Measurements from ENCODE around the gene PMEPA1.
A peak's percentile ranks its signal among the peaks of the same experiment; 100 is the strongest.

The PMEPA1 gene

GRCh38 chr20:57650266-57650665, 59.5 kb downstream of the PMEPA1 start:
- Histone ChIP-seq H3K4me3 (ENCODE audit: low read length in 2 of 2) (no peak overlapping the region), H3K4me1 (ENCODE audit: control insufficient read depth in 2 of 2, insufficient read depth in 1 of 2, low read depth in 1 of 2, low read length in 2 of 2) (peaks cover 0 to 1% of the 10 kb centered on the region in 2 donors), H3K79me1 (ENCODE audit: low read depth, low read length) (no peaks in the 10 kb centered on the region), H2AFZ (ENCODE audit: low read length) (no peak overlapping the region), H2BK15ac (ENCODE audit: low read length) (no peak overlapping the region), H3K9me3 (replicated peaks in 1 of 2; ENCODE audit: control insufficient read depth in 2 of 2, insufficient read depth in 1 of 2, low read depth in 1 of 2, low read length in 2 of 2) (peaks cover 0 to 2% of the 10 kb centered on the region in 2 donors), H3K9ac (ENCODE audit: low read depth, low read length, poor library complexity) (no peak overlapping the region), H3K27ac (replicated peaks; ENCODE audit: low read length) (no peak overlapping the region), H3K36me3 (replicated peaks in 1 of 2; ENCODE audit: control insufficient read depth in 2 of 2, insufficient read depth in 2 of 2, low read length in 2 of 2) (no peaks in the 10 kb centered on the region), H4K91ac (ENCODE audit: low read depth, low read length, poor library complexity) (no peak overlapping the region), H3K4ac (ENCODE audit: low read length) (no peak overlapping the region), H2BK5ac (ENCODE audit: low read length) (no peak overlapping the region), H4K8ac (ENCODE audit: low read depth, low read length) (no peak overlapping the region), H3K4me2 (ENCODE audit: insufficient read depth, low read length, poor library complexity, severe bottlenecking) (no peak overlapping the region), H3K27me3 (ENCODE audit: control insufficient read depth in 3 of 3, insufficient read depth in 3 of 3, low read depth in 1 of 3, low read length in 3 of 3) (no peaks in the 10 kb centered on the region), H2BK12ac (ENCODE audit: low read length) (no peak overlapping the region), H2AK5ac (ENCODE audit: low read depth, low read length) (no peak overlapping the region), H3K18ac (ENCODE audit: low read length) (no peak overlapping the region), H2BK120ac (ENCODE audit: low read depth, low read length) (no peak overlapping the region), H3K14ac (ENCODE audit: low read length) (no peak overlapping the region), H3K23ac (ENCODE audit: low read depth, low read length, poor library complexity) (no peak overlapping the region)
- no peak for DNase-seq (ENCODE audit: low spot score)
- WGBS, 2 donors (ENCODE audit: extremely low coverage in 2 of 2, insufficient read length in 2 of 2, insufficient replicate concordance in 1 of 2) = no CpG with 5 or more reads among the region's 9 CpGs

GRCh38 chr20:57649617-57650015, 60.2 kb downstream of the PMEPA1 start:
- Histone ChIP-seq H3K23ac (ENCODE audit: low read depth, low read length, poor library complexity) (no peak overlapping the region), H3K4me2 (ENCODE audit: insufficient read depth, low read length, poor library complexity, severe bottlenecking) (no peak overlapping the region), H2BK5ac (ENCODE audit: low read length) (no peak overlapping the region), H2AK5ac (ENCODE audit: low read depth, low read length) (no peak overlapping the region), H3K9me3 (replicated peaks in 1 of 2; ENCODE audit: control insufficient read depth in 2 of 2, insufficient read depth in 1 of 2, low read depth in 1 of 2, low read length in 2 of 2) (peaks cover 0 to 2% of the 10 kb centered on the region in 2 donors), H3K27ac (replicated peaks; ENCODE audit: low read length) (no peak overlapping the region), H4K8ac (ENCODE audit: low read depth, low read length) (no peak overlapping the region), H2BK120ac (ENCODE audit: low read depth, low read length) (no peak overlapping the region), H2AFZ (ENCODE audit: low read length) (no peak overlapping the region), H3K9ac (ENCODE audit: low read depth, low read length, poor library complexity) (no peak overlapping the region), H3K4ac (ENCODE audit: low read length) (no peak overlapping the region), H2BK15ac (ENCODE audit: low read length) (no peak overlapping the region), H3K4me1 (ENCODE audit: control insufficient read depth in 2 of 2, insufficient read depth in 1 of 2, low read depth in 1 of 2, low read length in 2 of 2) (peaks cover 0 to 1% of the 10 kb centered on the region in 2 donors), H3K18ac (ENCODE audit: low read length) (no peak overlapping the region), H3K27me3 (ENCODE audit: control insufficient read depth in 3 of 3, insufficient read depth in 3 of 3, low read depth in 1 of 3, low read length in 3 of 3) (no peaks in the 10 kb centered on the region), H4K91ac (ENCODE audit: low read depth, low read length, poor library complexity) (no peak overlapping the region), H2BK12ac (ENCODE audit: low read length) (no peak overlapping the region), H3K14ac (ENCODE audit: low read length) (no peak overlapping the region), H3K4me3 (ENCODE audit: low read length in 2 of 2) (peak overlapping the region in 1 of 2 donors; percentile 11), H3K36me3 (replicated peaks in 1 of 2; ENCODE audit: control insufficient read depth in 2 of 2, insufficient read depth in 2 of 2, low read length in 2 of 2) (no peaks in the 10 kb centered on the region), H3K79me1 (ENCODE audit: low read depth, low read length) (no peaks in the 10 kb centered on the region)
- no CpG with 5 or more reads among the region's 14 CpGs for WGBS, 2 donors (ENCODE audit: extremely low coverage in 2 of 2, insufficient read length in 2 of 2, insufficient replicate concordance in 1 of 2)
- no peak for DNase-seq (ENCODE audit: low spot score)

GRCh38 chr20:57648878-57649616, 60.8 kb downstream of the PMEPA1 start:
- H3K4me1 ChIP-seq (ENCODE audit: control insufficient read depth in 2 of 2, insufficient read depth in 1 of 2, low read depth in 1 of 2, low read length in 2 of 2) = no peaks in the 10 kb centered on the region
- peaks cover 0 to 2% of the 10 kb centered on the region in 2 donors for H3K9me3 ChIP-seq (replicated peaks in 1 of 2; ENCODE audit: control insufficient read depth in 2 of 2, insufficient read depth in 1 of 2, low read depth in 1 of 2, low read length in 2 of 2)
- H3K79me1 ChIP-seq (ENCODE audit: low read depth, low read length) = no peaks in the 10 kb centered on the region
- no peak overlapping the region for H3K9ac ChIP-seq (ENCODE audit: low read depth, low read length, poor library complexity)
- H3K4me2 ChIP-seq (ENCODE audit: insufficient read depth, low read length, poor library complexity, severe bottlenecking) = no peak overlapping the region
- no peak overlapping the region for H2BK15ac ChIP-seq (ENCODE audit: low read length)
- H3K14ac ChIP-seq (ENCODE audit: low read length) = no peak overlapping the region
- WGBS, 2 donors (ENCODE audit: extremely low coverage in 2 of 2, insufficient read length in 2 of 2, insufficient replicate concordance in 1 of 2) = no CpG with 5 or more reads among the region's 15 CpGs
- H3K27me3 ChIP-seq (ENCODE audit: control insufficient read depth in 3 of 3, insufficient read depth in 3 of 3, low read depth in 1 of 3, low read length in 3 of 3) = no peaks in the 10 kb centered on the region
- DNase-seq (ENCODE audit: low spot score) = no peak
- H3K4me3 ChIP-seq (ENCODE audit: low read length in 2 of 2) = peak overlapping the region in 1 of 2 donors; percentile 11
- no peak overlapping the region for H2BK120ac ChIP-seq (ENCODE audit: low read depth, low read length)
- no peak overlapping the region for H2AFZ ChIP-seq (ENCODE audit: low read length)
- H3K23ac ChIP-seq (ENCODE audit: low read depth, low read length, poor library complexity) = no peak overlapping the region
- H2BK12ac ChIP-seq (ENCODE audit: low read length) = no peak overlapping the region
- H3K4ac ChIP-seq (ENCODE audit: low read length) = no peak overlapping the region
- no peak overlapping the region for H2BK5ac ChIP-seq (ENCODE audit: low read length)
- no peak overlapping the region for H4K8ac ChIP-seq (ENCODE audit: low read depth, low read length)
- H4K91ac ChIP-seq (ENCODE audit: low read depth, low read length, poor library complexity) = no peak overlapping the region
- H3K18ac ChIP-seq (ENCODE audit: low read length) = no peak overlapping the region
- no peak overlapping the region for H2AK5ac ChIP-seq (ENCODE audit: low read depth, low read length)
- H3K27ac ChIP-seq (replicated peaks; ENCODE audit: low read length) = no peak overlapping the region
- no peaks in the 10 kb centered on the region for H3K36me3 ChIP-seq (replicated peaks in 1 of 2; ENCODE audit: control insufficient read depth in 2 of 2, insufficient read depth in 2 of 2, low read length in 2 of 2)

GRCh38 chr20:57647933-57648785, 61.7 kb downstream of the PMEPA1 start:
- Histone ChIP-seq H3K9ac (ENCODE audit: low read depth, low read length, poor library complexity) (no peak overlapping the region), H3K27ac (replicated peaks; ENCODE audit: low read length) (no peak overlapping the region), H3K4ac (ENCODE audit: low read length) (no peak overlapping the region), H3K23ac (ENCODE audit: low read depth, low read length, poor library complexity) (no peak overlapping the region), H3K4me3 (ENCODE audit: low read length in 2 of 2) (no peak overlapping the region), H3K4me2 (ENCODE audit: insufficient read depth, low read length, poor library complexity, severe bottlenecking) (no peak overlapping the region), H2BK12ac (ENCODE audit: low read length) (no peak overlapping the region), H4K91ac (ENCODE audit: low read depth, low read length, poor library complexity) (no peak overlapping the region), H3K79me1 (ENCODE audit: low read depth, low read length) (no peaks in the 10 kb centered on the region), H3K9me3 (replicated peaks in 1 of 2; ENCODE audit: control insufficient read depth in 2 of 2, insufficient read depth in 1 of 2, low read depth in 1 of 2, low read length in 2 of 2) (peaks cover 0 to 5% of the 10 kb centered on the region in 2 donors), H2BK5ac (ENCODE audit: low read length) (no peak overlapping the region), H3K4me1 (ENCODE audit: control insufficient read depth in 2 of 2, insufficient read depth in 1 of 2, low read depth in 1 of 2, low read length in 2 of 2) (no peaks in the 10 kb centered on the region), H3K18ac (ENCODE audit: low read length) (no peak overlapping the region), H2AK5ac (ENCODE audit: low read depth, low read length) (no peak overlapping the region), H2AFZ (ENCODE audit: low read length) (no peak overlapping the region), H2BK120ac (ENCODE audit: low read depth, low read length) (no peak overlapping the region), H3K27me3 (ENCODE audit: control insufficient read depth in 3 of 3, insufficient read depth in 3 of 3, low read depth in 1 of 3, low read length in 3 of 3) (no peaks in the 10 kb centered on the region), H3K14ac (ENCODE audit: low read length) (no peak overlapping the region), H3K36me3 (replicated peaks in 1 of 2; ENCODE audit: control insufficient read depth in 2 of 2, insufficient read depth in 2 of 2, low read length in 2 of 2) (no peaks in the 10 kb centered on the region), H2BK15ac (ENCODE audit: low read length) (no peak overlapping the region), H4K8ac (ENCODE audit: low read depth, low read length) (no peak overlapping the region)
- WGBS, 2 donors (ENCODE audit: extremely low coverage in 2 of 2, insufficient read length in 2 of 2, insufficient replicate concordance in 1 of 2) = no CpG with 5 or more reads among the region's 23 CpGs
- no peak for DNase-seq (ENCODE audit: low spot score)
